SK-N-SH treated with all-trans-retinoic acid at 6 μM for 48 hours (cell line): Measurements from ENCODE around the gene NPAS2.

Experiments used
- ATAC-seq: fragments of 200-7000 bp; cut with Tn5 transposase; 3 replicates; pipeline ENCODE4 v1.9.1; 2020; ENCODE audit warnings: mild to moderate bottlenecking, moderate library complexity
- ARNTL ChIP-seq: fragments of 450-650 bp; formaldehyde crosslinking; IDR thresholded peaks from 2 replicates; pipeline ENCODE4 v1.5.0; 2020; ENCODE audit warnings: low read depth, mild to moderate bottlenecking, moderate library complexity, borderline replicate concordance
- BACH2 ChIP-seq: fragments of 250-450 bp; sonication (Bioruptor Pico); IDR thresholded peaks from 2 replicates; pipeline ENCODE4 v1.9.0; 2021; ENCODE audit warnings: mild to moderate bottlenecking, borderline replicate concordance
- CSDC2 ChIP-seq: fragments of 250-450 bp; sonication (Bioruptor Pico); IDR thresholded peaks from 2 replicates; pipeline ENCODE4 v1.5.0; 2020; ENCODE audit warnings: mild to moderate bottlenecking, moderate library complexity
- ESRRG ChIP-seq: fragments of 250-450 bp; sonication (Bioruptor Pico); IDR thresholded peaks from 2 replicates; pipeline ENCODE4 v1.6.1; 2021; ENCODE audit warnings: mild to moderate bottlenecking
- GLIS3 ChIP-seq: fragments of 250-450 bp; sonication (Bioruptor Pico); IDR thresholded peaks from 2 replicates; pipeline ENCODE4 v1.5.0; 2020; ENCODE audit warnings: mild to moderate bottlenecking, moderate library complexity
- ISL1 ChIP-seq: fragments of 250-450 bp; sonication (Bioruptor Pico); IDR thresholded peaks from 2 replicates; pipeline ENCODE4 v2.1.2; 2022; ENCODE audit warnings: mild to moderate bottlenecking, moderate library complexity
- PPARA ChIP-seq: fragments of 250-450 bp; sonication (Bioruptor Pico); IDR thresholded peaks from 2 replicates; pipeline ENCODE4 v1.5.0; 2020; ENCODE audit warnings: mild to moderate bottlenecking, borderline replicate concordance
- RARB ChIP-seq: fragments of 250-450 bp; sonication (Bioruptor Pico); IDR thresholded peaks from 2 replicates; pipeline ENCODE4 v1.8.0; 2021; ENCODE audit warnings: mild to moderate bottlenecking, moderate library complexity
- SNAI2 ChIP-seq: fragments of 250-450 bp; sonication (Bioruptor Pico); IDR thresholded peaks from 2 replicates; pipeline ENCODE4 v1.5.0; 2020; ENCODE audit warnings: mild to moderate bottlenecking, moderate library complexity
- TCF4 ChIP-seq: fragments of 250-450 bp; sonication (Bioruptor Pico); IDR thresholded peaks from 2 replicates; pipeline ENCODE4 v1.8.0; 2021; ENCODE audit warnings: mild to moderate bottlenecking, moderate library complexity, borderline replicate concordance
- TOX ChIP-seq: fragments of 250-450 bp; sonication (Bioruptor Pico); IDR thresholded peaks from 2 replicates; pipeline ENCODE4 v1.8.0; 2021; ENCODE audit warnings: mild to moderate bottlenecking, moderate library complexity, borderline replicate concordance
- ZFP3 ChIP-seq: fragments of 250-450 bp; sonication (Bioruptor Pico); IDR thresholded peaks from 2 replicates; pipeline ENCODE4 v1.5.0; 2020; ENCODE audit warnings: mild to moderate bottlenecking, moderate library complexity
- ZFP30 ChIP-seq: fragments of 450-650 bp; formaldehyde crosslinking; IDR thresholded peaks from 2 replicates; pipeline ENCODE4 v1.5.0; 2022; ENCODE audit warnings: mild to moderate bottlenecking, moderate library complexity
- ZNF565 ChIP-seq: fragments of 450-650 bp; formaldehyde crosslinking; conservative IDR thresholded peaks from 2 replicates; pipeline ENCODE4 v1.5.0; 2020; ENCODE audit warnings: low read depth, mild to moderate bottlenecking, moderate library complexity
- ZNF70 ChIP-seq: fragments of 450-650 bp; formaldehyde crosslinking; IDR thresholded peaks from 2 replicates; pipeline ENCODE4 v1.5.0; 2020; ENCODE audit warnings: mild to moderate bottlenecking, moderate library complexity
- ZNF8 ChIP-seq: fragments of 450-650 bp; formaldehyde crosslinking; IDR thresholded peaks from 2 replicates; pipeline ENCODE4 v1.5.0; 2020; ENCODE audit warnings: mild to moderate bottlenecking, moderate library complexity
- TF ChIP-seq, protein P1 (sequence below): fragments of 250-450 bp; sonication (Bioruptor Pico); IDR thresholded peaks from 2 replicates; pipeline ENCODE4 v1.5.1; 2021; ENCODE audit warnings: mild to moderate bottlenecking, moderate library complexity
- TF ChIP-seq, protein P2 (sequence below): fragments of 250-450 bp; sonication (Bioruptor Pico); IDR thresholded peaks from 2 replicates; pipeline ENCODE4 v1.8.0; 2021; ENCODE audit warnings: low read depth, mild to moderate bottlenecking, moderate library complexity, borderline replicate concordance
- TF ChIP-seq, protein P3 (sequence below): fragments of 250-450 bp; sonication (Bioruptor Pico); IDR thresholded peaks from 2 replicates; pipeline ENCODE4 v1.5.1; 2020; ENCODE audit warnings: low read depth, mild to moderate bottlenecking, moderate library complexity
- TF ChIP-seq, protein P4 (sequence below): fragments of 250-450 bp; sonication (Bioruptor Pico); IDR thresholded peaks from 2 replicates; pipeline ENCODE4 v1.8.0; 2020; ENCODE audit warnings: mild to moderate bottlenecking, moderate library complexity, borderline replicate concordance

The NPAS2 gene

DNA sequence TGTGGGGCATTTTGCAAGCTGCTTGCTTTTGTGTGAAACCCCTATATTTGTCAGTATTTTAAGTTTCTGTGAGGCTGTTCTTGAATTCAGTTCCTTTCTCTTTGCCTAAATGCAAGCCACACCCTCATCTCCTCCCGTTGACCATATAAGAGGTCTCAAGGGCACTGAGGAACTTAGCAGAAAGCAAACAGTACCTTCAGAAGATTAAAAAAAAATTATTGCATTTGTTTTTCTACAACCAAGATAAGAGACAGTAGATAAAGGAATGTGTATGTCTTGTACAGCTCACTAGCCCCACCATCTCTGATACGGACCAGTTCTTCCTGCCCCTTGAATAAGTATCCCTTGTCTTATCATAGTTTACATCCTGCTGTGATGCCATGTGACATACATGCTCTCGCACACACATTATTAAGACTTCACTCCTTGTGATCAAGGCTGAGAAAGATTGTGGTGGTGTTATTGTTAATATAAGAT, 64.2 kb downstream of the NPAS2 start:
- TF ChIP-seq CSDC2 (CRISPR knock-in tag) = no peak
- TF ChIP-seq TCF4 (CRISPR knock-in tag) = no peak
- TF ChIP-seq BACH2 = no peak
- TF ChIP-seq, protein P1, sequence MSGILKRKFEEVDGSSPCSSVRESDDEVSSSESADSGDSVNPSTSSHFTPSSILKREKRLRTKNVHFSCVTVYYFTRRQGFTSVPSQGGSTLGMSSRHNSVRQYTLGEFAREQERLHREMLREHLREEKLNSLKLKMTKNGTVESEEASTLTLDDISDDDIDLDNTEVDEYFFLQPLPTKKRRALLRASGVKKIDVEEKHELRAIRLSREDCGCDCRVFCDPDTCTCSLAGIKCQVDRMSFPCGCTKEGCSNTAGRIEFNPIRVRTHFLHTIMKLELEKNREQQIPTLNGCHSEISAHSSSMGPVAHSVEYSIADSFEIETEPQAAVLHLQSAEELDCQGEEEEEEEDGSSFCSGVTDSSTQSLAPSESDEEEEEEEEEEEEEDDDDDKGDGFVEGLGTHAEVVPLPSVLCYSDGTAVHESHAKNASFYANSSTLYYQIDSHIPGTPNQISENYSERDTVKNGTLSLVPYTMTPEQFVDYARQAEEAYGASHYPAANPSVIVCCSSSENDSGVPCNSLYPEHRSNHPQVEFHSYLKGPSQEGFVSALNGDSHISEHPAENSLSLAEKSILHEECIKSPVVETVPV = no peak
- TF ChIP-seq, protein P2, sequence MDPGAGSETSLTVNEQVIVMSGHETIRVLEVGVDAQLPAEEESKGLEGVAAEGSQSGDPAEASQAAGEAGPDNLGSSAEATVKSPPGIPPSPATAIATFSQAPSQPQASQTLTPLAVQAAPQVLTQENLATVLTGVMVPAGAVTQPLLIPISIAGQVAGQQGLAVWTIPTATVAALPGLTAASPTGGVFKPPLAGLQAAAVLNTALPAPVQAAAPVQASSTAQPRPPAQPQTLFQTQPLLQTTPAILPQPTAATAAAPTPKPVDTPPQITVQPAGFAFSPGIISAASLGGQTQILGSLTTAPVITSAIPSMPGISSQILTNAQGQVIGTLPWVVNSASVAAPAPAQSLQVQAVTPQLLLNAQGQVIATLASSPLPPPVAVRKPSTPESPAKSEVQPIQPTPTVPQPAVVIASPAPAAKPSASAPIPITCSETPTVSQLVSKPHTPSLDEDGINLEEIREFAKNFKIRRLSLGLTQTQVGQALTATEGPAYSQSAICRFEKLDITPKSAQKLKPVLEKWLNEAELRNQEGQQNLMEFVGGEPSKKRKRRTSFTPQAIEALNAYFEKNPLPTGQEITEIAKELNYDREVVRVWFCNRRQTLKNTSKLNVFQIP (CRISPR knock-in tag) = no peak
- no peak for TF ChIP-seq ZFP3
- no peak for ATAC-seq

DNA sequence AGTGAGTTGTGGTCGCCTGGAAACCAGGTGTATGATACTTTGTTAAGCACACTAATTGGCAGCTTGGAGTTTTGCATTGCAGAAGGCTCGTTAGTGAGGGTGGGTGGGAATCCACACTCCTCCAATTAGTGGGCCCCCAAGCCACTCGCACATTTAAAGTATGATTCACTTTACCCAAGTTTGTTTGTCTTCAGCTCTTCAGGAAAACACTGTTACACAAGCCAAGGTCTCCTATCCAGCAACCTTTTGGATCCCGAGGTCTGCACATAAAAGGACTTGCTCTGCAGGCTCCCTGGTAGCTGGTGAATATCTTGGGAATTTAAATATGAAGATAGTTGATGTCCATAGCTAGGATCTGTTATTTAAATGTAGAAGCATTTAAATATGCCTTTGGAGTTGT, 66.1 kb downstream of the NPAS2 start:
- TF ChIP-seq ZFP30 (CRISPR knock-in tag) = no peak
- no peak for TF ChIP-seq TOX
- no peak for TF ChIP-seq GLIS3 (CRISPR knock-in tag)
- TF ChIP-seq, protein P1 = no peak
- TF ChIP-seq TCF4 (CRISPR knock-in tag) = no peak
- TF ChIP-seq PPARA (CRISPR knock-in tag) = no peak
- no peak for TF ChIP-seq ESRRG
- no peak for TF ChIP-seq ZFP3
- TF ChIP-seq, protein P2 (CRISPR knock-in tag) = no peak
- TF ChIP-seq, protein P3, sequence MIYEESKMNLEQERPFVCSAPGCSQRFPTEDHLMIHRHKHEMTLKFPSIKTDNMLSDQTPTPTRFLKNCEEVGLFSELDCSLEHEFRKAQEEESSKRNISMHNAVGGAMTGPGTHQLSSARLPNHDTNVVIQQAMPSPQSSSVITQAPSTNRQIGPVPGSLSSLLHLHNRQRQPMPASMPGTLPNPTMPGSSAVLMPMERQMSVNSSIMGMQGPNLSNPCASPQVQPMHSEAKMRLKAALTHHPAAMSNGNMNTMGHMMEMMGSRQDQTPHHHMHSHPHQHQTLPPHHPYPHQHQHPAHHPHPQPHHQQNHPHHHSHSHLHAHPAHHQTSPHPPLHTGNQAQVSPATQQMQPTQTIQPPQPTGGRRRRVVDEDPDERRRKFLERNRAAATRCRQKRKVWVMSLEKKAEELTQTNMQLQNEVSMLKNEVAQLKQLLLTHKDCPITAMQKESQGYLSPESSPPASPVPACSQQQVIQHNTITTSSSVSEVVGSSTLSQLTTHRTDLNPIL (CRISPR knock-in tag) = no peak
- TF ChIP-seq RARB = no peak
- no peak for TF ChIP-seq ARNTL (CRISPR knock-in tag)
- TF ChIP-seq CSDC2 (CRISPR knock-in tag) = no peak
- ATAC-seq = no peak

DNA sequence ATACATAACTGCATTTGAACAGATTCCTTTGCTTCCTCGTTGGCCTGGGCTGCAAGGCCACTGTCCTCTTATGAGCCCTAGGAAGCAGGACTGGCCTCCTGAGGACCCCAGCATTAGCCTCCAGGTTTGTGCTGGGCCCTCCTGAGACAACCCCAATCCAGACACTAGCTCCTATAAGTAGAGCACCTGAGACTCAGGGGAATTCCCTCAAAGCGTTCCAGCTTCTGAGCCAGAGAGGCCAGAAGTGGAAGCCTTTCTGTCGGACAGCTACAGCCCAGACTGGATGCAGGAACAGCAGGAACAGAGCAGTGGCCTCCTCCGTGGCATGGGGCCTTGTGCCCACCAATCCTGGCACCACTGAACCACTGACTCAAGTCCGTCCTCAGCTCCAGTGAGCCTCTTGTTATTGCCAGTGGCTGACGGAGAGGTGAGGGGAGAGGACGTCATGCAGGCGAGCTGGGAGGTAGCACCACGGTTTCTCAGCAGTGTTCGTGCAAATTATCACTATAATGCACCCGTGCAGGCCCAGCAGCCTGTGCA, 67.2 kb downstream of the NPAS2 start:
- no peak for ATAC-seq
- no peak for TF ChIP-seq ISL1
- TF ChIP-seq GLIS3 (CRISPR knock-in tag) = no peak
- no peak for TF ChIP-seq ZFP30 (CRISPR knock-in tag)
- TF ChIP-seq CSDC2 (CRISPR knock-in tag) = no peak
- TF ChIP-seq ZFP3 = no peak
- TF ChIP-seq TOX = no peak
- no peak for TF ChIP-seq ZNF70
- no peak for TF ChIP-seq ZNF565 (CRISPR knock-in tag)

DNA sequence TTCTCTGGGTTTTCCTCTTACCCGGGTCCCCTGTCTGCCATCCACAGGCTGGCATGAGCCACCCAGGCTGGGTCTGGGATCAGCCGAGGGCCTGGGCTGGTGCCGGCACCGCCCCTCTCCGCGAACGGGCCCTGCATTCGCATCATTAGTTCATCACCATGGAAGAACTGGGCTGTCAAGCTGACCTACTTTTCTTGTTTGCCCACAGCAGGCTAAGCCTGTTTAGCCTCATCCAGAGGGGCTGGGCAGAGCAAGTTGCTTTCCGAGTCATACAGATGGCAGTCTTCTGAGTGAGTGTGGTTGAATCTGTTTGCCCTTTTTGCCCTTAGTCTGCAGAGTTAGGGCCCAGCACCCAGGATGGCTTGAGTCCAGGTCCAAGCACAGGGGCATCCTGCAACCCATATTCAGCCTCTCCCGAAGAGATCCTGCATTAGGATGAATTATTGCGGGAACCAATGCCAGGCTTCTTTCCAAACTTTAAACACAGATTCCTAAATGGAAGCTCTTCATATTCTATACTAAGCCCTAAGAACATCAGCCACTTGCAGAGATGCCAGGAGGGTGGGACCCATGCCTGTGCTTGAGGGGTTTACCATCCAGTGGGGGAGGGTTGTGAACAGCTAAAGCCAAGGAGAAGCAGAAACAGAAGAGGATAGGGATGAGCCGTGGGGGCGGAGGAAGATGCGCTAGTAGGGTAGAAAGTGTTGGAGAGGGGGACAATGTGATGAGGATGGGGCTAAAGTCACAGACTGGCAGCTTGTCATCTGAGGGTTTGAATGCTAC, 68.0 kb downstream of the NPAS2 start:
- peak; percentile 58 for ATAC-seq
- TF ChIP-seq, protein P4, sequence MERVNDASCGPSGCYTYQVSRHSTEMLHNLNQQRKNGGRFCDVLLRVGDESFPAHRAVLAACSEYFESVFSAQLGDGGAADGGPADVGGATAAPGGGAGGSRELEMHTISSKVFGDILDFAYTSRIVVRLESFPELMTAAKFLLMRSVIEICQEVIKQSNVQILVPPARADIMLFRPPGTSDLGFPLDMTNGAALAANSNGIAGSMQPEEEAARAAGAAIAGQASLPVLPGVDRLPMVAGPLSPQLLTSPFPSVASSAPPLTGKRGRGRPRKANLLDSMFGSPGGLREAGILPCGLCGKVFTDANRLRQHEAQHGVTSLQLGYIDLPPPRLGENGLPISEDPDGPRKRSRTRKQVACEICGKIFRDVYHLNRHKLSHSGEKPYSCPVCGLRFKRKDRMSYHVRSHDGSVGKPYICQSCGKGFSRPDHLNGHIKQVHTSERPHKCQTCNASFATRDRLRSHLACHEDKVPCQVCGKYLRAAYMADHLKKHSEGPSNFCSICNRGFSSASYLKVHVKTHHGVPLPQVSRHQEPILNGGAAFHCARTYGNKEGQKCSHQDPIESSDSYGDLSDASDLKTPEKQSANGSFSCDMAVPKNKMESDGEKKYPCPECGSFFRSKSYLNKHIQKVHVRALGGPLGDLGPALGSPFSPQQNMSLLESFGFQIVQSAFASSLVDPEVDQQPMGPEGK = no peak
- no peak for TF ChIP-seq ISL1
- no peak for TF ChIP-seq RARB
- TF ChIP-seq ESRRG = no peak
- TF ChIP-seq, protein P2 (CRISPR knock-in tag) = no peak
- no peak for TF ChIP-seq ZNF70
- TF ChIP-seq TCF4 (CRISPR knock-in tag) = no peak
- TF ChIP-seq ZNF8 (CRISPR knock-in tag) = no peak
- TF ChIP-seq, protein P1 = no peak
- TF ChIP-seq CSDC2 (CRISPR knock-in tag) = no peak
- TF ChIP-seq SNAI2 (CRISPR knock-in tag) = no peak
- TF ChIP-seq ZFP30 (CRISPR knock-in tag) = no peak
